NCI-H510A treated with DMSO at 0.1 percent for 48 hours (cell line): ENCODE measurements around the gene SLC25A48.
"Not testable (repeated sequence)": the region's sequence is repeated elsewhere in the genome, so short reads cannot be mapped to it uniquely, and the experiment has no call there.

Experiments
- DNase-seq: peaks from one replicate; lab custom pipeline; 2025; lab: John Stamatoyannopoulos, UW

SLC25A48 gene

DNA sequence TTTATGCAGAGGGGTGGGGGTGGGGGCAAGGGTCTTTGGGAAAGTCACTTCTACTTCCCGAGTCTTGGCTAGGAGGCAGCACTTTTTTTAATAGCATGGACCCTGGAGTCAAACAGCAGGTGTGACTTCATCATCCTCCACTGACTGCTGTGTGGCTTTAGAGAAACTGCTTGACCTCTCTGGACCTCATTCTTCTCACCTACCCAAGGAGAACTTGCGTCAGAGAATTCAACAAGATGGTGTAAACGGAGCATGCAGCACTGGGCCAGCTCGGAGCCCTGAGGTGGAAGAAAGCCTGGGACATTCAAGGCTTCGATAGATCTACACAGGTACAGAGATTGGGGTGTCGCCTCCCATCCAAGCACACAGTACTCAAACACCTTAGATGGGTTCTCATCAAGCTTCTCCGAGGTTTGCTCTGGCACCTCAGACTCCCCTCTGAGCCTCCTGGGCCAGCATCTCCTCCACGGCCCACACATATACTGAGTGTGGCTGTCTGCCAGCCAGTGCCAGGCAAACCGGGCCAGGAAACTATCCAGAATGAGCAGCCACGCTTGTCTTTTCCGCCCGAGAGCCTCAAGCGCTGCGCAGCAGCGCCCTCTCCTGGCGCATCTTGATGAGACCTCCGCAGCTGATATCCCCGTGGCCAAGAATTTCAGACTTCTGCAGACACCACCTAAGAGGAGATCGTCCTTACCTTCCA, 4.6 kb upstream of the SLC25A48 start:
- peak; percentile 75 for DNase-seq

DNA sequence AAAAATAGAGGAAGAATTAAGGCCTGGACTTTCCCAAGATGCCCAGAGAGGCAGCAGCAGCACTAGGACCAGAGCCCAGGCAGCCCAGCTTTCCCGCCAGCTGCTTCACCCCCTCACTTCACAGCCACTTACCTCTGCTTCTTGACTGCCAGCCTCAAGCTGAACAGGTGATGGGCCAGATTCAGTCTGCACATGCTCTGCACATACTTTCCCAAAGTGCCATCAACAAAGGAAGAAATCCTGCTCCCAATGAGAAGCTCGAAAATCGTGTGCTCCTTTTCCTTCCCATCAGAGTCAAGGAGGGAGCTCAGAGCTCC, 4.1 kb upstream of the SLC25A48 start:
- no peak for DNase-seq

DNA sequence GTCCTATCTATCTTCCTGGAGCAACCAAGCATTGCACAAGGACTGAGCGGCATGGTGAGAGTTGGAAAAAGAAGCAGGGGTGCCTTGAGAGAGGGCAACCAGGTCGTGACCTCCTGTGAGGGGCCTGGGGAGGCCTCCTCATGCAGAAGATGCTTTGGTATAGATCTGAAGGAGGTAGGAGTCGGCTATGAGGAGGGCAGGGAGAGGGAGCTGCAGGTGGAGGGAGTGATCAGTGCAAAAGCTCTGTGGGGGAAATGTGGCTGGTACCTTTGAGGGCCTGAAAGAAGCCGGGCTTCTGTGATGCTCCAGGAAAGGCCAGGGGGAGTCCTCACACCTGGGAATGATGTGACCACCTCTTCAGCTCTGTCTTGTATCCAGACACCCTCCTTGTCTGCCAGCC, 3.6 kb upstream of the SLC25A48 start:
- DNase-seq = no peak

DNA sequence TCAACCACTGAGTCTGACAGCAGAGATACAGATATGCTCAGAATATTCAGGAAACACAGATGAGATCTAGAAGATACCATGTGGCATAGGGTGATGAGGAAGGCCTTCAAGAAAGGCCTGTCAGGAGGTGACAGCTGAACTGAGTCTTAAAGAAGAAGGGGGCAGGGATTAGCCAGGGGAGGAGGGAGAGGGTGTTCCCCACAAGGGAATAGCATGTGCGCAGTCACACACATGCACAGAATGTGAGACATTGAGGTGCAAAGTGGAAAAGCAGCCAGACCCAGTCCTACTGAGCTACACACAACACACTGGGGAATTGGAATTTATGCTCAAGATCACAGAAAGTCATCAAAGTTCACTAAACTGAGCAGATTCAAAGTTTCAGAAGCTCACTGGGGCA, 3.0 kb upstream of the SLC25A48 start:
- no peak for DNase-seq

DNA sequence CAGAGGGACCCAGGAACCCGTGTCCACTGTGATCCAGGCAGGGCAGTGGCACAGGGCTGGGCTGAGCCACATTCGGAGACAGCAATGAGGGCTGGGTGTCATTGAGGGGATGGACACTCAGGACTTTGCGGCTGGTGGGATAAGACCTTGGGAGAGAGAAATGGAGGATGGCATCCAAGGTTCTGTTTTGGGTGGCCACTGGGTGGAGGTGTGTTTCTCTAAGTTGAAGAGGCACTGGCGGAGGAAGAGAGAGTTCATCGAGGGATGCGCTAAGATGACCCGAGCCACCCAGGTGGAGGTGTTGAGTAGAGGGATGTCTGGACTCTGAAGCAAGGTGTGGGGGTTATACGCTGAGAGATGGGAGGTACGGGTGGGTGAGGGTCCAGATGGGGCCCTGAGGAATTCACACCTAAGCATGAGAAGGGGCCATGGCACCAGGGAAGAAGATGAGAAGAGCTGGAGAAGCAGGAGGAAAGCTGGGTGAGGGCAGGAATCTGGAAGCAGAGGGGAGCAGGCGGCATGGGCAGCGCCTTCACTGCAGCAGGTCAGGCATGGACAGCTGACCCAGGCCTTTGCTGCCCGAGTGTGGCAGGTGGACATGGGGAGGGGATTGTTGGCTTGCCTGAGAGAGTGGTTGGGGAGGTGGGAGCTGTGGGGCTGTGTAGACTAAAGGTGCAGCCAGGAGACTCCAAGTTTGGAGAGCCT, 2.5 kb upstream of the SLC25A48 start:
- DNase-seq = no peak

DNA sequence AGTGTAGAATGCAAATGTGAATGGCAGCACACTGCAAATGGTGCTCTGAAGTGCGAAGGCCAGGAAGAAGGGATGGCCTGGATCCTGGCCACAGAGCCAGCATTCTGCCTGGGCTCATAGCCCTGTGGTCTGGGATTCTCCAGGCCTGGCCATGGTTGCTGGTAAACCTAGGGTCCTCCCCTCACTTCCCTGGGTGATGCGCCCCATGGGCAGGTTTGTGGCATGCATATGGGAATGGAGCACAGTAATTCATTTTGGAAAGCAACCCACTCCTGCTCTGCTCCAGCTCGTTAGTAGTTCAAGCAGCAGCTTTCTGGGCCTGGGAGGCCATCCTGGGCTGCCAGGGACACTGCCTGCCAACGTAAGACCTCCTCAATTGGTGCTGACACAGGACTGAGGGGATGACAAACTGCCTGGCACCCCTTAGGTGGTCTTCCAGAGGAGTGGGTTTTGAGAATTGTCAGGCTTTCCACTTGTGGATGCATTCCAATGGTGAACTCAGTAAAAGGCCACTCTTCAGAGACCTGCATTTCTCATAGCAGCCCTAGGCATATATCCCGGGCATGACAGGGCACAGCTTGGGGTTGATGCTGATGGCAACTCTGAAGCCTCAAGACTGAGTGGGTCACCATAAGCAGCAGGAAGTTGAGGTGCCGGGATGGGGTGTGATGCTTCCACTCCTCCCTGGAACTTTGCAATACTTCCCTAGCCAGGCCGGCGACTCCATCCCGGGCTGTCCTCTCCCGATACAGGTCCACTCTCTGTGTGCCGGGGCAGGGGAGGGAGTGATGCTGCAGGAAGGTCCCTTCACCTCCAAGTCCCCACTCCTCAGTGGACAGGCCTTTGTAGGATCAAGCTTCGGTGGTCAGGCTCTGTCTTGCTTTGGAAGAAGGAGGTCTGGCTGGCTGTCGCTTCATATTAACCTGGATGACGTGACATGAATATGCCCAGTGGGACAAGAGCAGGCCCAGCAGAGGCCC, 1.2 kb upstream of the SLC25A48 start:
- no peak for DNase-seq

DNA sequence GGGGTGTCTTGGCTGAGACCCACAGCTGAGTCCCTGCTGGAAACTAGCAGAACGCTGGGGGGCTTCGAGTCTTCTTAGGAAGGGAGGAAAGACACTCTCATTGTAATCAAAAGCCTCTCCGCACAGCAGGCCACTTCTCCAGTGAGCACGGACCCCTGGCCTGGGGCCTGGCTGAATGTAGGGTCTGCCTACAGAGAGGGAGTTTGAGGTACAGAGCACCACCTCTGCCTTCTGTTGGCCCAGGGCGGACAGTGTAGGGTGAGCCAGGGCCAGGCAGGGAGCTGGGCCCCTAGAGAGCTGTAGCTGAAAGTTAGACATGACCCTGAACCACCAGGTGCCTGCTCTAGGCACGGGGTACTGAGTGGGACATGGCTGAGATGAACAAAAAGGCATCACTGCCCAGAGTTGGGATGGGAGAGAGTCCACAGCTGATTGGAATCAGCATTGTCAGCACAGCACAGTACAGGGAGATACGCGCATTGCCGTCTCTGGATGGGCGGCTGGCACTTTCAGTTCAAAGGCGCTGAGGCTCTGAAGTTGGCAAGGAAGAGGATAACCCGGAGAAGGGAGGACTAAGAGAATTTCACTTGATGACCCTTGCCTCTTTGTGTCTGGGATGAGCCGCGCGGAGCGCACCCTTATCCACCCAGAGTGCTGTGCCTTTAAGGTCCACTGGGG, 363 bp upstream of the SLC25A48 start:
- DNase-seq = no peak

DNA sequence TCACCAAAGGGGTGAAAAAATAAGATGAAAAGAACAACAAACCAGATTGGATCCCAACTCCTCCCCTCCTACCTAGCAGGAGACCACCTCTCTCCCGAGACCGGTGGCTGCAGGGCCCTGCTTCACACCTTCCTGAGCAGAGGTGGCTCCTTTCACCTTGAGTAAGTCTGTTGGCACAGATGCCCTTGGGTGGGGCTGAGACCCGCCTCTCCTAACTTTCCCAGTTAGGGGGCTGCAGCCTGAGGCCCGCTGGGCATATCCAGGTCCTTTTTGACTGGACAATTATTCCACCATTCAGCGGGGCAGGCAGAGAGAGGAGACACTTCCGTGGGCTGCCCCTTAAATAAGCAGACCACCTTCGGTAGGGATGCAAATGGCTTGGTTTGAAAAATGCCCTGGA, 1.3 kb downstream of the SLC25A48 start:
- DNase-seq = no peak

DNA sequence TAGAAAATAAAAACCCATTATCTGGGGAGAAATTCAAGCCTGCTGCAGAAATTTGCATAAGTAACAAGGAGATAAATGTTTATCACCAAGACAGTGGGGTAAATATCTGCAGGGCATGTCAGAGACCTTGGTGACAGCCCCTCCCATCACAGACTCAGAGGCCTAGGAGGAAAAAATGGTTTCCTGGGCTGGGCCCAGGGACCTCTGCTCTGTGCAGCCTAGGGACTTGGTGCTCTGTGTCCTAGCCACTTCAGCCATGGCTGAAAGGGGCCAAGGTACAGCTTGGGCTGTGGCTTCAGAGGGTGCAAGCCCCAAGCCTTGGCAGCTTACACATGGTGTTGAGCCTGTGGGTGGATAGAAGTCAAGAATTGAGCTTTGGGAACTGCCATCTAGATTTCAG, 3.9 kb downstream of the SLC25A48 start:
- not testable (repeated sequence) for DNase-seq

DNA sequence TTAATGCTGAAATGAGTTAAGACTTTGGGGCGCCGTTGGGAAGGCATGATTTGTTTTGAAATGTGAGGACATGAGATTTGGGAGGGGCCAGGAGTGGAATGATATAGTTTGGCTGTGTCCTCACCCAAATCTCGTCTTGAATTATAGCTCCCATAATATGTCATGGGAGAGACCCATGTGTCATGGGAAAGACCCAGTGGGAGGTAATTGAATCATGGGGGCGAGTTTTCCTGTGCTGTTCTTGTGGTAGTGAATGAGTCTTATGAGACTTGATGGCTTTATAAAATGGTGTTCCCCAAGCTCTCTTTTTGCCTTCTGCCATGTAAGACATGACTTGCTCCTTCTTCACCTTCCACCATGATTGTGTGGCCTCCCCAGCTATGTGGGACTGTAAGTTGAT, 5.1 kb downstream of the SLC25A48 start:
- no peak for DNase-seq

DNA sequence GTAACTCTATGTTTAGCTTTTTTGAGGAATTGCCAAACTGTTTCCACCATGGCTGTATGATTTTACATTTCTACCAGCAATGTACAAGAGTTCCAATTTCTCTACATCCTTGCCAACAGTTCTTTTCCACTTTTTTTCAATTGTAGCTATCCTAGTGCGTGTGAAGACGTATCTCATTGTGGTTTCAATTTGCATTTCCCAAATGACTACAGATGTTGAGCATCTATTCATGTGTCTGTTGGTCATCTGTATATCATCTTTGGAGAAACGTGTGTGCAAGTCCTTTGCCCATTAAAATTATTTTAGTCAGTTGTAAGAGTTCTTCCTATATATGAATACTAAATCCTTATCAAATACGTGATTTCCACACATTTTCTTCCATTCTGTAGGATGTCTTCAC, 6.5 kb downstream of the SLC25A48 start:
- no peak for DNase-seq

DNA sequence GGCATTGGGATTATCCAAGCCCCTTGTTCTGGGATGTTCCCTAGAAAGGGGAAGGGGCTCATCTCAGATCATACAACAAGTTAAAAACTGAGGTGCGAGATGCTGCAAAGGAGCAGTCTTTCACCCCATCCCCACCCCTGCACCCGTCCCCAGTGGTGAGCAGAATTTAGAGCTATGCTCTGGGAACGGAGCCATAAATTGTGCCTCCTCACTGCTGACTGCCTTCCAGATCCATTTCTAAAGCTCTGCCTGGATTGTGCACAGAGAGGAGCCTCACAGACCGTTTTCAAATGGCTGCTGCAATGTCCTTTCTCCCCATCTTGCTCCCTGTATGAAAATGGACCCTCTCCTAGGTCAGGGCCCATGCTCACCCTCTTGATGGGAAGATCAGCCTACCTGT, 8.3 kb downstream of the SLC25A48 start:
- no peak for DNase-seq

DNA sequence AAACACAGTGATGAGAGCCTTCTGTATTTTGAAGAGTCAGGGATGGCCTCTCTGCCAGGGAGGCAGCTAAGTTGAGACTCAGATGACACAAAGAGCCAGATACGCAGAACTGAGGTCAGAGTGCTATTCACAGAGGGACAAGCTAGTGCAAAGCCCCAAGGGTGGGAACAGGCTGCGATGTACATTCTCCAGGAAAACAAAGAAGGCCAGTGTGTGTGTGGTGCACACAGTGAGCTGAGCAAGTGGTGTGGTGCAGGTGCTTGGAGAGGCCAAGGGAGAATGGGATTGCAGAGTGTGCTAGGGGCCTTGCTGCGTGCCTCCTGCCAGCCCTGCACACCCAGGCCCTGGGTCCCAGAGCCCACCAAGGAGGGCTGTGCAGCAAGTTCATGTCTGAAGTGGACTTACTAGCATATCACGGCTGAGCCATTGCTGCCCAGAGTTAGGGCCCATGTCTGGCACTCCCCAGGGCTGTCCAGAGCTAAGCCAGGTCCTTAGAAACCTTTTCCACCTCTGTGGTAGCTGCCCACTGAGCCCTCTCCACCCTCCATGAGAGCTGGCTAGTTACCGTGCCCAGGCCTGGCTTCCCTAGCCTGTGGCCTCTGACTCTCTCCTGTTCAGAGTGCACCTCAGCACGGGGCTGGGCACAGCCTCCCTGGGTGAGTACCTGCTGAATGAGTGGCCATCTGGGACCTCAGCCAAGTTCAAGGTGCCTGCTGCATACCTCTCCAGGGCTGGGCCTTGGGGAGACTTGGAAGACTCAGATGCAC, 9.3 kb downstream of the SLC25A48 start:
- no peak for DNase-seq

DNA sequence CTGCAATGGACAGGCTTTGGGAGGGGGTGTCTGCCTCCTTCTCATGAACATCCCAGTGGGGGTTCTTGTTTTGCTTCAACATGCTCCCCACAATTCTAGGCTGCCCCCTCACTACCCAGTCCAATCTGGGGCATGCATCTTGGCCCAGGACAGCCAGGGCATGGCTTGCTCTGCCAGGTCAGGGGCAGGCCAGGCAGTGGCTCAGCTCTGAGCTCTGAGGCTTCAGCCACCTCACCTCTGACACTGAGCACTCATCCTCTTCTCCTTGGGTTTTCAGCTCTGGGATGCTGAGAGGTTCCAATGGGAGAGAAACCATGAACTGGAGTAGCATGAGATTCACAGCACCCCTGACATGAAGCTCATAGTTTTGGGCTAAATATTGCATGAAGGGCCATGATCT, 11.8 kb downstream of the SLC25A48 start:
- no peak for DNase-seq

DNA sequence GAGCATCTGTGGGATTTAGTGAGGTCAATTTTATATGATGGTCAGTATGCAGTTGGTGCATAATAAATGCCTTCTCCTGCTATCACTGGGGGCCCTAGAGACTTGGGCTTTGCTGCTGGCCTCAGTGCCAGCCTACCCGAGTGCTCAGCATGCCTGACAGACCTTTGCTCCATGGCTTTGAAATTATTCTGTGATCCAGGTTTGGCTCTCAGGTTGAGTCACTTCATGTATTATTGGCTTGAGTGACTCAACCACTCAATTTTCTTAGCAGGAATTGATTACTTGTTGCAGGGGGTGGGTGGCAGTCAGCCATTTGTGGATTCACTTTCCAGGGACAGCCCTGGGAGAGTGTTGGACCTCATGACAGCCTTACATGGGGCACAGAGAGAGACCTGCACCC, 13.5 kb downstream of the SLC25A48 start:
- DNase-seq = no peak

DNA sequence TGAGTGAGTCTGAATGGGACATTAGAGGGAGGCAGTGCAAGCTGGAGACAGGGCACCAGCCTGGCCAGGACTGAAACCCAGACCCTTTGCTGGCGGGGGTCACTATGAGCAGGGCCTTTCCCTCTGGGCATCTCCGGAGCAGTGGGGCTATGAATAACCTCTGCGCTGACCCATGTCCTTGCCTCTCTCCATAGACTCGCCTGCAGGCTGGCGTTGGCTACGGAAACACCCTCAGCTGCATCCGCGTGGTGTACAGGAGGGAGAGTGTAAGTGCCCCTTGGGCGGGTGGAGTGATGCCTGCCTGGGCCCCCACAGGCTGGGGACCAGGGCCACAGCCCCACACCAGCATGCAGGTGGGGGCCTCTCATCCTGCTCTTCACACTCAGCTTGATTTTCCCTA, 15.8 kb downstream of the SLC25A48 start:
- no peak for DNase-seq

DNA sequence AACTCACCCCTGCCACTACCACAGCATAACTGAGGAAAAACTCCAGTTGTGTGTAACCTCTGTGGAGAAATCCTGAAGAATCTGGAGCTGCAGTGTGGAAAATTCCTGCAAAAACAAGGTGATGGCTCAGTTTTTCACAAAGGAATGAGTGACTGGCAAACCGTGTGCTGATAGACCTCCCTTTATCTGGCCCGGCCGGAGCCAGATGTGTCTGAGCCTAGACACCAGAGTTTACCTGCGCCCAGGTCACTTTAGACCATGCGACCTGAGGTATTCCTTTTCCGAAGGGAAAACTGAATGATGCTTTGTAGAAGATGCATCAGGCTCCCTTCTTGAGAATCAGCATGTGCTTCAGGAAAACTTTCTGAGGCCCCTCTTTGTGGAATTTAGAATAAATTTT, 16.2 kb downstream of the SLC25A48 start:
- DNase-seq = no peak

DNA sequence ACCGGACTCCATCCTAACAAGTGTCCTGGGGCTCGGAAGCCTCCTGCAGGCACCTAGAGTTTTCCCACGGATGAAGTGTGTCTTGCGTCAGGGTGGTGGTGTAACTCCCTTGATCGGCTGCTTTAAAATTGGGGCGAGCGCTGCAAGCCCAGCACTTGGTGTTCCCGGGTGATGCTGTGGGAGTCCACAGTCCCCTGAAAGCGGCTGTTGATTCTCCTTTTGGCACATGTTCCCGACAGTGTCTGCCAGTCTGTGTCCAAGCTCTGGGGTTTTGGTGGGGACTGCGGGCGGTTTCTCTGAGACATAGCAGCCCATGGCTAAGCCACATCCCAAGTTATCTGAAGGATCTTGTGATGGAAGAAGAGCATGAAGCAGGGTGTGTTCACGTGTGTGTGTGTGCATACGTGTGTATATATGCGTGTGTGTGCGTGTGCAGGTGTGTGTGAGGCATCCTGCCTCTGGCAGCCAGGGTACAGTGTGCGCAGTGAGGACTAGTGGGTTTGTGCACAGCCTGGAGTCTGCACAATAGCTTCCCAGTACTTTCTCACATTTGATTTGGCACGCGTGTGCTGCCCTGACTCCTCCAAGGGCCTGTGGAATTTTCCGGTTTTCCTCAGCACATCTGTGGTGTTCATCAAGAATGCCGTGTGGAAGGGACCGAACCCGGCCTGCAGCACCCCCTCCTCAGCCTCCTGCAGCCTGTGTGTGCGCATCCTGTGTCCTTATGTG, 16.9 kb downstream of the SLC25A48 start:
- no peak for DNase-seq

DNA sequence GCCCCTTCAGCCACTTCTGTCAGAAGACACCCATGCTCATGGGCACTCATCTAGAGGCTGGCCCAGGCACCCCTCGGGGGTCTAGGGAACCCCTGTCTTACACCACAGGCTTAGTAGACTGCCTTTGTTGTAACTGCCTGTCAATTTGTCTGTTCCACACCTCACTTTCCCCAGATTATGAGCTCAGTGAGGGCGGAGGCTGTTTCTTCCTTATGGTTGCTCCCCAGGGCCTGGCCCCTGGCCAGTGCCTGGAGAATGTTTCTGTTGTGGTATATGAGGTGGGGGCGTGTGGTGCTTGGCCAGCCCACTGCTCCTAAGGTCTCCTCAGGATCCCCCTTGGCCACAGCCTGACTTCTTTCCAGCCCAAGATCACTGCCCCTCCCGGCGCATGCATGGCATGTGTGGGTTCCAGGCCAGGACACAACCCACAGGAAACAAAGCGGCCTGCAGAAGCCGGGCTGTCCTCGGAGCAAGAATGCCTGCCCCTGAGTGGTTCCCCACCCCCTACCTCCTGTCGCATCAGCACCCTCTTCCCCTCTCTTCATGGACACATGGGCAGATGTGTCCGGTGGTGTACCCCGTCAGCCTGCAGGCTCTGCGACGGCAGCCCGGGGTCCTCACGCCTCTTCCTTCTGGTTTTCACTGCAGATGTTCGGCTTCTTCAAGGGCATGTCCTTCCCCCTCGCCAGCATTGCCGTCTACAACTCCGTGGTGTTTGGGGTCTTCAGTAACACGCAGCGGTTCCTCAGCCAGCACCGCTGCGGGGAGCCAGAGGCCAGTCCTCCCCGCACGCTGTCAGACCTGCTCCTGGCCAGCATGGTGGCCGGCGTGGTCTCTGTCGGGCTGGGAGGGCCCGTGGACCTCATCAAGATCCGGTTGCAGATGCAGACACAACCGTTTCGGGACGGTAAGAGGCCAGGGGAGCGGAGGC, 17.7 kb downstream of the SLC25A48 start:
- no peak for DNase-seq
